H7 (cell line): ENCODE measurements around the gene CC2D2B. TPM values are rescaled to one million over a fixed set of nuclear protein-coding genes. Genes with fewer than 3 reads are reported as not detected.
"Not testable (repeated sequence)": the region's sequence is repeated elsewhere in the genome, so short reads cannot be mapped to it uniquely, and the experiment has no call there.

Source experiments
- DNase-seq: peaks from one replicate; pipeline ENCODE4 v3.0.0; 2012
- H3K27me3 ChIP-seq: 2 replicates; pipeline ENCODE4 v1.6.0; 2011; ENCODE audit warnings: mild to moderate bottlenecking, low read length; ENCODE audit not compliant: control insufficient read depth, insufficient read depth
- H3K36me3 ChIP-seq: replicated peaks from 2 replicates; pipeline ENCODE4 v1.5.1; 2011; ENCODE audit warnings: low read length; ENCODE audit not compliant: control insufficient read depth, insufficient read depth
- H3K4me3 ChIP-seq: 2 replicates; pipeline ENCODE4 v1.5.1; 2011; ENCODE audit warnings: low read depth, mild to moderate bottlenecking, control low read depth, low read length, moderate library complexity; ENCODE audit not compliant: insufficient read depth
- total RNA-seq: library from RNA; depleted of rRNA; stranded (reverse); fragments of >200 nt; shearing (Covaris generic); gene quantifications from 2 replicates; pipeline ENCODE4 v1.2.3, GENCODE V29; 2014

The CC2D2B gene
- total RNA-seq, 1 experiment from 2014 or later, result 0.35 TPM

- no peaks in the 10 kb centered on the region for H3K36me3 ChIP-seq
- no peak overlapping the region for H3K4me3 ChIP-seq
- no peaks in the 10 kb centered on the region for H3K27me3 ChIP-seq
- no peak for DNase-seq
These were observed 33.3 kb downstream of the CC2D2B start for GRCh38 chr10:95941115-95941514.

DNA sequence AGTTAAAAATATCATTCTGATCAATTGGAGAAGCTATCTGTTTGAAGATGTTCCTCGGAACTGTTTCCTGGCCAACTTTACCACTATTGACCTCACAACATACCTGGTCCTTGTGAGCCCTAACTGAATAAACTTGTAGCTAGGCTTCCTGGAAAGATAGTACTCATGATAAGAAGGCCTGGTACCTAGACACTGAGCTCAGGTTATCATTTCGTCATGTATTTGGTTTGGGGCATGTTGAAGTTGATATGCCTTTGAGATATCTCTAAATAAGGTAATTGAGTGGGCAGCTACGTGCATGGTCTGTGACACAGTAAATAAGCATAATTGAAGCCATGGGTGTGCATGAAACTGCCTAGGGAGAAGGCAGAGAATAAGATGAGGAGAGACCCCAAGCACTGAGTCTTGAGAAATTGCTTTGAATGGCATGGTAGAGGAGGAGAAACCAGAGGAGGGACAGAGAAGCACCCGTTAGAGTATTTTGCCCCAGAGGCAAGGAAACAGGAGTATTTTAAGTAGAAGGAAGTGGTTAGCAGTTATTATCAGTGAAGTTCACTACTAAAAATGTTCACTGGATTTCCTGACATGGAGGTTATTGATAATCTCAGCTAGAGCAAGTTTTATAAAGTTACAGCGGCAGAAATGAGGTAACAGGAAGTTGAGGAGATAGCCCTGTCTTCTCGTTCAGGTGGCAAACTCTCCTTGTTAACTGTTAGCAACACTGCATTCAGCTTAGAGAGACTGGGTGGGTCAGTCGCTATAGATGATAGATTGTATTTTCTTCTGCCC, 55.6 kb downstream of the CC2D2B start:
- DNase-seq, result no peak
- no peaks in the 10 kb centered on the region for H3K27me3 ChIP-seq
- H3K36me3 ChIP-seq, result no peaks in the 10 kb centered on the region
- H3K4me3 ChIP-seq, result no peak overlapping the region

DNA sequence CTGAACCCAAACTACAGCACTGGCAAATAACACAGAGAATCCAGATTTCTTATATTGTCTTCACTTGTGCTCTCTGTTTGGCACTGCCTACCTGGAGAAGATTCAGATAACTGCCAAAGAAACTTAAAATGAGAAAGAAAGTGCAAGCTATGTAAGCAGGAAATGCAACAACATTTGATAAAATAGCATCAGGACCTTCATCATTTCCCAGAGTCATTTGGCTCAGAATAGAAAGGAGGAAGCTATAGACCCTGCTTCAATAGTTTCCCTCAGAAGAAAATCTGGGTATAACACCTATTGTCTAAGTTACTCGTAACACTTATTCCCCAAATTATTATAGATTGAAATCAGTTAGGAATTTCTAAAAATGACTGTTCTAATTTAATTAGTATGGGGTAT, 56.2 kb downstream of the CC2D2B start:
- H3K4me3 ChIP-seq, result no peak overlapping the region
- no peaks in the 10 kb centered on the region for H3K36me3 ChIP-seq
- DNase-seq, result no peak
- no peaks in the 10 kb centered on the region for H3K27me3 ChIP-seq

- DNase-seq, result no peak
- Histone ChIP-seq H3K27me3 (no peaks in the 10 kb centered on the region), H3K36me3 (no peaks in the 10 kb centered on the region), H3K4me3 (no peak overlapping the region)
These were observed 57.0 kb downstream of the CC2D2B start for GRCh38 chr10:95964756-95965155.

GRCh38 chr10:95976362-95977229, 68.8 kb downstream of the CC2D2B start:
- Histone ChIP-seq H3K27me3 (no peaks in the 10 kb centered on the region), H3K4me3 (no peak overlapping the region), H3K36me3 (no peaks in the 10 kb centered on the region)
- DNase-seq, result no peak

GRCh38 chr10:95982200-95982599, 74.4 kb downstream of the CC2D2B start:
- no peaks in the 10 kb centered on the region for H3K27me3 ChIP-seq
- no peaks in the 10 kb centered on the region for H3K36me3 ChIP-seq
- DNase-seq, result no peak
- H3K4me3 ChIP-seq, result no peak overlapping the region

DNA sequence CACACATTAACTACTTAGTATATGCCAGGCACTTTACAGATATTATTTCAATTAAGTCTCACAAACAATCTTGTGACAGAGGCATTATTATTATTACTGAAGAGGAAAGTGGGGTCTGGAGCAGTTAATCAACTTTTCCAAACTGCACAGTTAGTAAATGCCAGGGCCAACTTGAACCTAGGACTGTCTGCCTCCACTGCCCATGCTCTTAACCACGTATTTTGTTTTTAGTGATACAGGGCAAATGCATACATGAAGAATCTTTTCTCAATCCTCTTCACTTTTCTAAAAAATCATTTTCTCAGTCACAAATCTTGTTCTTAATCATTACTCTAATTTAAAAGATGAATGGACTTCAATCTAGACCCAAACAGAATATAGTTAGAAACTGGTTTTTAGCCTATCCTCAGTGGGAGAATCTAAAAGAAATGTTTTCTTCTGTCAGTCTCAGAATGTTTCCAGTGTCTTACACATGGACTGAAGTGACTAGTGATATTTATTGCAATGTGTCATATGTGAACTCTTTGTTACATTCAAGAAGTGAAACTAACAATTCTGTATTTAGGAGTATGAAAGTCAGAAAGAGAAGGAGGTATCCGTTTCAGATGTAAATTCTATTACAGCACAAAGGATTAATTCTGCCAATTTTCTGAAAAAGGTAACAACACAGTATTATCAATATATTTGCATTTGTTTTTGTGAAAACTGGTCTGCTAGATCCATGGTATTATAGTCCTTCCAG, 80.1 kb downstream of the CC2D2B start:
- Histone ChIP-seq H3K4me3 (no peak overlapping the region), H3K27me3 (no peaks in the 10 kb centered on the region), H3K36me3 (no peaks in the 10 kb centered on the region)
- no peak for DNase-seq

GRCh38 chr10:95988702-95989101, 80.9 kb downstream of the CC2D2B start:
- Histone ChIP-seq H3K4me3 (no peak overlapping the region), H3K27me3 (no peaks in the 10 kb centered on the region), H3K36me3 (no peaks in the 10 kb centered on the region)
- no peak for DNase-seq

DNA sequence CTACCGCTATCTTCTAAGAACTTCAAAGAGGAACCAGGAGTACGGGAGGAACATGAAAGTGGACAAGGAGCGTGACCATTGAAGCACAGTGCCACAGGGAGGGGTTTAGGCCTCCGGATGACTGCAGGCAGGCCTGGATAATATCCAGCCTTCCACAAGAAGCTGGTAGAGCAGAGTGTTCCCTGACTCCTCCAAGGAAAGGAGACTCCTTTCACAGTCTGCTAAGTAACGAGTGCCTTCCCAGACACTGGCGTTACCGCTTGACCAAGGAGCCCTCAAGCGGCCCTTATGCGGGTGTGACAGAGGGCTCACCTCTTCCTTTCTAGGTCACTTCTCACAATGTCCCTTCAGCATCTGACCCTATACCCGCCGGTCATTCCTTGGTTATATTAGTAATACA, 86.6 kb downstream of the CC2D2B start:
- H3K4me3 ChIP-seq, H3K36me3 ChIP-seq, DNase-seq, H3K27me3 ChIP-seq: not testable (repeated sequence)

GRCh38 chr10:95998255-95998784, 90.5 kb downstream of the CC2D2B start:
- no peaks in the 10 kb centered on the region for H3K36me3 ChIP-seq
- H3K27me3 ChIP-seq, result no peaks in the 10 kb centered on the region
- H3K4me3 ChIP-seq, result no peak overlapping the region

DNA sequence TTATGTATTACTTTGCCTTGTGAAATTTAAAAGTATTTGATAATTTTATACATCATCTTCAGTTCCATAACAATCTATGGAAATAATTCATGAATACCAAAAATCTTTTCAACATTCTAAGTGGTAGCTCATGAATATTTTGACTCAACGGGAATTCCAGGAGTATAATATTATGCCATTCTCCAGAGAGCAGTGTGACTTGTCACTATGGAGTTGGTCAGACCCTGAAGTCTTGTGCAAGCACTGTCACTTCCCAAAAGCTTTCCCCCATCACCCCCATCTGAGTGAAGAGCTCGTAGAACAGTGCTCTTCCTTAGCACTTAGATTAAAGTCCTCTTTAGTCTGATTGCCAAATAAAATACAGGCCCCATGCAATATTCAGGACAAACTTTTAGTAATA, 106.2 kb downstream of the CC2D2B start:
- no peaks in the 10 kb centered on the region for H3K36me3 ChIP-seq
- H3K4me3 ChIP-seq, result no peak overlapping the region
- no peaks in the 10 kb centered on the region for H3K27me3 ChIP-seq
- no peak for DNase-seq

More at GRCh38 chr10:95998255-95998784, 90.5 kb downstream of the CC2D2B start:
- DNase-seq, result no peak

GRCh38 chr10:96014473-96015102, 106.8 kb downstream of the CC2D2B start:
- H3K36me3 ChIP-seq, result no peaks in the 10 kb centered on the region
- DNase-seq, result no peak
- H3K4me3 ChIP-seq, result no peak overlapping the region
- no peaks in the 10 kb centered on the region for H3K27me3 ChIP-seq

- Histone ChIP-seq H3K4me3 (no peak overlapping the region), H3K27me3 (no peaks in the 10 kb centered on the region), H3K36me3 (no peaks in the 10 kb centered on the region)
- peak; percentile 22 for DNase-seq
These were observed 109.5 kb downstream of the CC2D2B start for GRCh38 chr10:96017191-96017687.

DNA sequence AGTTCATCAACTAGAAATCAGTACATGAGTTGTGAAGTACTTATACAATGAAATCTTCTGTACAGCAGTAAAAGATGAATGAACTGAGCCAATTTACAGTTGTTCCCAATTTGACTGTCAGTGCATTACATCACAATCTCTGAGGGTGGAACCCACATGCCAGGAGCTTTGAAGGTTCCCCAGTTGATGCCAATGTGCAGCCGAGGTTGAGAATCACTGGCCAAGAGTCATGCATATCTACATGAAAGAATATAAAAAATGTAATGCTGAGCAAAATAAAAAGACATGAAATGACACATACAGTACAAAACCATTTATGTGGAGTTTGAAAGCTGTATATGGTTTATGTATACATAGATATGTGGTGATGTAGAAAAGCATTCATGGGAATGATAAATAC, 113.6 kb downstream of the CC2D2B start:
- Histone ChIP-seq H3K27me3 (no peaks in the 10 kb centered on the region), H3K4me3 (no peak overlapping the region), H3K36me3 (no peaks in the 10 kb centered on the region)
- no peak for DNase-seq
